ENCODE results near the gene VN1R5. TPM values are rescaled to one million over a fixed set of nuclear protein-coding genes. Genes with fewer than 3 reads are reported as not detected.
"Not testable (repeated sequence)": the region's sequence is repeated elsewhere in the genome, so short reads cannot be mapped to it uniquely, and the experiment has no call there.

Gene VN1R5
- total RNA-seq, 1 donor: not detected

GRCh38 chr1:247246325-247247115, 9.4 kb upstream of the VN1R5 start:
- Histone ChIP-seq H3K4me3 (ENCODE audit: low read length) (no peak overlapping the region), H3K27me3 (ENCODE audit: insufficient read depth, low read length) (no peaks in the 10 kb centered on the region), H3K9me3 (ENCODE audit: low read depth, low read length) (no peaks in the 10 kb centered on the region), H3K4me1 (ENCODE audit: insufficient read depth, low read length) (no peaks in the 10 kb centered on the region)

DNA sequence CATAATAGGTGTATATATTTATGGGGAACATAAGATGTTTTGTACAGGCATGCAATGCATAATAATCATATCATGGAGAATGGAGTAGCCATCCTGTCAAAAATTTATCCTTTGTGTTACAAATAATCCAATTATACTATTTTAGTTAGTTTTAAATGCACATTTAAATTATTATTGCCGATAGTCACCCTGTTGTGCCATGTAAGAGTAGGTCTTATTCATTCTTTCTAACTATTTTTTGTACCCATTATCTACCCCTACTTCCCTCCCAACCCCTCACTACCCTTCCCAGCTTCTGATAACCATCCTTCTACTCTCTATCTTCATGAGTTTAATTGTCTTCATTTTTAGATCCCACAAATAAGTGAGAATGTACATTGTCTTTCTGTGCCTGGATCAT, 8.3 kb upstream of the VN1R5 start:
- H3K4me3 ChIP-seq (ENCODE audit: low read length): no peak overlapping the region
- no peaks in the 10 kb centered on the region for H3K4me1 ChIP-seq (ENCODE audit: insufficient read depth, low read length)
- H3K27me3 ChIP-seq (ENCODE audit: insufficient read depth, low read length): no peaks in the 10 kb centered on the region
- no peaks in the 10 kb centered on the region for H3K9me3 ChIP-seq (ENCODE audit: low read depth, low read length)

DNA sequence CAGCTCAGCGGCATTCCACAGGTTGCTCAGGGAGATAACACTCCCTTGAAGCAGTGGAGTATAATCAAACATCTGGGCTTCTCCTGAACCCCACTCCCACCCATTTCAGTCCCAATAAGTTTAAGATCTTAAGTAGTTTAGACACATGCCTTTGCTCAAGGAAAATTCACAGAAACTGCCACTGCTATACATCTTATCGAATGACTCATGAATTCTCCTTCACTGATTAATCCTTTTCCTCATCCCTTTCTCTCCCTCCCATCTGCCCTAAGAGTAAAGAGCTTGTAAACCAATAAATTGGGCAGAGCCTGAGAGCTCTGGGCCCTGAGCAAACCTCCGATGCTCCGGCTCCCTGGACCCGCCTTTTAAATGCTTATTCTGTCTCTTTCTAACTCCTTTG, 10.2 kb downstream of the VN1R5 start:
- no peaks in the 10 kb centered on the region for H3K4me1 ChIP-seq (ENCODE audit: insufficient read depth, low read length)
- H3K9me3 ChIP-seq (ENCODE audit: low read depth, low read length): no peaks in the 10 kb centered on the region
- no peak overlapping the region for H3K4me3 ChIP-seq (ENCODE audit: low read length)
- no peaks in the 10 kb centered on the region for H3K27me3 ChIP-seq (ENCODE audit: insufficient read depth, low read length)

GRCh38 chr1:247268390-247269045, 12.6 kb downstream of the VN1R5 start:
- no peaks in the 10 kb centered on the region for H3K4me1 ChIP-seq (ENCODE audit: insufficient read depth, low read length)
- H3K27me3 ChIP-seq (ENCODE audit: insufficient read depth, low read length): no peaks in the 10 kb centered on the region
- no peaks in the 10 kb centered on the region for H3K9me3 ChIP-seq (ENCODE audit: low read depth, low read length)
- no peak overlapping the region for H3K4me3 ChIP-seq (ENCODE audit: low read length)

DNA sequence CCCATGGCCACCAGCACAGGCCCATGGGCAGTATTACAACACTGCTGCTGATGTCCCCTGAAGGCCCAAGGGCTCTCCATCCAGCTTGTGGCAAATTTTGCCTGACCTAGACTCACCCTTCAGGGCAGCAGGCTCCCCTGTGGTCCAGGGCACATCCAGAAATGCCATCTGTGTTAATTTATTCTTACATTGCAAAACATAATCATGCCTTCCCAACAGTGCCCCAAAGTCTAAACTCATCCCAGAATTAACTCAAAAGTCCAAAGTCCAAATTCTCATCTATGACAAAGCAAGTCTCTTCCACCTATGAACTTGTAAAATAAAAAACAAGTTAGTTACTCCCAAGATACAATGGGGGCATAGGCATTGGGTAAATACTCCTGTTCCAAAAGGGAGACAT, 13.3 kb downstream of the VN1R5 start:
- Histone ChIP-seq H3K27me3 (ENCODE audit: insufficient read depth, low read length) (no peaks in the 10 kb centered on the region), H3K4me3 (ENCODE audit: low read length) (no peak overlapping the region), H3K9me3 (ENCODE audit: low read depth, low read length) (no peaks in the 10 kb centered on the region), H3K4me1 (ENCODE audit: insufficient read depth, low read length) (no peaks in the 10 kb centered on the region)

- Histone ChIP-seq H3K4me1 (ENCODE audit: insufficient read depth, low read length) (no peaks in the 10 kb centered on the region), H3K27me3 (ENCODE audit: insufficient read depth, low read length) (no peaks in the 10 kb centered on the region), H3K4me3 (ENCODE audit: low read length) (no peak overlapping the region), H3K9me3 (ENCODE audit: low read depth, low read length) (no peaks in the 10 kb centered on the region)
Observed at GRCh38 chr1:247270003-247270402, 14.1 kb downstream of the VN1R5 start.

DNA sequence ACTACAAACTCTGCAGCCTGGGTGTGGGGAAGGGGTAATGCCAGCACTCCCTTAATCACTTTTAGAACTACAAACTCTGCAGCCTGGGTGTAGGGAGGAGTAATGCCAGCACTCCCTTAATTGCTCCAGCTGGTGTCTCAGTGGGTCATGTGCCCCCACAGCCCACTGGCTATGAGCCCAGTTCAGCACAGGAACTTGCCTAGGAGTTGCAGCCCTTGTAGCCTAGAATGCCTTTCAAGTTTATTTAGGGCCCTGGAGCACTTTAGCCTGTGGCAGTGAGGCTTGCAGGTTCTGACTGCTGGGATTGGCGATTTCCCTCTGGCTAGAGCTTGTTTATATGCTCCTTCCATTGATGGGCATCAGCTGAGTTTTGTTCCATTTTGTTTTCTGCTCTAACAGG, 17.1 kb downstream of the VN1R5 start:
- H3K9me3 ChIP-seq (ENCODE audit: low read depth, low read length): no peaks in the 10 kb centered on the region
- no peaks in the 10 kb centered on the region for H3K4me1 ChIP-seq (ENCODE audit: insufficient read depth, low read length)
- H3K27me3 ChIP-seq (ENCODE audit: insufficient read depth, low read length): no peaks in the 10 kb centered on the region
- no peak overlapping the region for H3K4me3 ChIP-seq (ENCODE audit: low read length)

GRCh38 chr1:247274605-247275256, 18.9 kb downstream of the VN1R5 start:
- no peaks in the 10 kb centered on the region for H3K27me3 ChIP-seq (ENCODE audit: insufficient read depth, low read length)
- H3K4me1 ChIP-seq (ENCODE audit: insufficient read depth, low read length): no peaks in the 10 kb centered on the region
- H3K9me3 ChIP-seq (ENCODE audit: low read depth, low read length): no peaks in the 10 kb centered on the region
- H3K4me3 ChIP-seq (ENCODE audit: low read length): no peak overlapping the region

DNA sequence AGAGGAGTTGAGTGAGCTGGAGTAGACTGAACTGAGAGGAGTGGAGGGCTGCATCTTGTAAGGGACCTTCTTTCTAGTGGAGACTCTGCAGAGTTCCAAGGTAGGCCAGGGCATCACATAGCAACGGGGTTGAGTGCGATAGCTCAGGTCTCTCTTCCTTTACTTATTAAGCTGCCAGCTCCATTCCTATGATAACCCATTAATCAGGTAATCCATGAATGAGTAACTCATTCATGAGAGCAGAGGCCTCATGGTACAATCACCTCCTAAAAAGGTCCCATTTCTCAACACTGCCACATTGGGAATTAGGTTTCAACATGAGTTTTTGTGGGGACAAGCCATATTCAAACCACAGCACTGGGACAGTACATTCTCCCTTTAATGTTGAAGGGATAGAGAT, 21.3 kb downstream of the VN1R5 start:
- no peaks in the 10 kb centered on the region for H3K27me3 ChIP-seq (ENCODE audit: insufficient read depth, low read length)
- H3K9me3 ChIP-seq (ENCODE audit: low read depth, low read length): no peaks in the 10 kb centered on the region
- no peaks in the 10 kb centered on the region for H3K4me1 ChIP-seq (ENCODE audit: insufficient read depth, low read length)
- no peak overlapping the region for H3K4me3 ChIP-seq (ENCODE audit: low read length)

- no peaks in the 10 kb centered on the region for H3K4me1 ChIP-seq (ENCODE audit: insufficient read depth, low read length)
- H3K4me3 ChIP-seq (ENCODE audit: low read length): no peak overlapping the region
- H3K27me3 ChIP-seq (ENCODE audit: insufficient read depth, low read length): no peaks in the 10 kb centered on the region
- no peaks in the 10 kb centered on the region for H3K9me3 ChIP-seq (ENCODE audit: low read depth, low read length)
Observed at GRCh38 chr1:247281001-247281574, 25.2 kb downstream of the VN1R5 start.

DNA sequence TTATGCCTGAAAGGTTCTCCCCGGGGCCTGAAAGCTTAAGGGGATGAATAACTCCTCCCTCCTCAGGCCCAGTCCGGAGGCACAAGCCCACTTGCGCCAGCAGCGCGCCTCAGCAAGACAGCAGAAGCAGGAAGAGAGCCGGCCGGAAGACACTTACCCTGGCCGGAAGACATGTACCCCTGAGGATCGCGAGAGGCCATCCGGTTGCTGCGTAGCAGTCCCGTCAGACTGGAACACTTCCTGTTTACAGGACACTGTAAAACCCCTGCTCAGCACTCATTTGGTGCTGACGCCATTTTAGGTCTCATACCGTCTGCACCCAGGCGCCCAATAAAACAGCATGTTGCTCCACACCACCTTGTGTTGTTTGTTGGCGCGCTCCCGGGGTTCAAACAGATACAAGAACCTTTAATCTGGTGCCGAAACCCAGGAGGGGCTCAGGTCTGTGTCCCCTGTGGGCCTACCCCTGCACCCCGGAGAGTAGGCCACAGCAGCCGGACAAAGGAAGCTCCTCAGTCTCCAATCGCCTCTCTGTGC, 30.3 kb downstream of the VN1R5 start:
- Histone ChIP-seq H3K4me3 (ENCODE audit: low read length) (no peak overlapping the region), H3K27me3 (ENCODE audit: insufficient read depth, low read length) (no peaks in the 10 kb centered on the region), H3K4me1 (ENCODE audit: insufficient read depth, low read length) (no peaks in the 10 kb centered on the region), H3K9me3 (ENCODE audit: low read depth, low read length) (no peaks in the 10 kb centered on the region)

- Histone ChIP-seq H3K9me3 (ENCODE audit: low read depth, low read length) (no peaks in the 10 kb centered on the region), H3K4me1 (ENCODE audit: insufficient read depth, low read length) (no peaks in the 10 kb centered on the region), H3K4me3 (ENCODE audit: low read length) (no peak overlapping the region), H3K27me3 (ENCODE audit: insufficient read depth, low read length) (no peaks in the 10 kb centered on the region)
Observed at GRCh38 chr1:247287460-247287859, 31.6 kb downstream of the VN1R5 start.

DNA sequence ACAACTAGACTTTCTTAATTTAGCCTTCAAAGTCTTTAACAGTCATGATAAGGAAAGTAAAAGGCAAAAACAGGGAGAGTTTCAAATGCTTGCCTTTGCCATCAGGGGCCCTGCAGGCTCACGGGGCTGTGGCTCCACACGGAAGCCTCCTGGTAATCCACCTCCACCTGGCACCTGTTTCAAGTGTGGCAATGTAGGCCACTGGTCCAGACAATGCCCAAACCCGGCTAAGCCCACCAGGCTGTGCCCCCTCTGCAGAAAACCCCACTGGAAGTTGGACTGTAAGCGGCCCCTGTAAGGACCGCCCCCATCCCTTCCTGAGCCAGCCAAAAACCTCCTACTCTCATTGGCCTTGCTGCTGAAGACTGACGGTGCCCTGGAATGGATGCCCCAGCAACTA, 32.5 kb downstream of the VN1R5 start:
- H3K9me3 ChIP-seq (ENCODE audit: low read depth, low read length): no peaks in the 10 kb centered on the region
- no peaks in the 10 kb centered on the region for H3K27me3 ChIP-seq (ENCODE audit: insufficient read depth, low read length)
- no peak overlapping the region for H3K4me3 ChIP-seq (ENCODE audit: low read length)
- no peaks in the 10 kb centered on the region for H3K4me1 ChIP-seq (ENCODE audit: insufficient read depth, low read length)

DNA sequence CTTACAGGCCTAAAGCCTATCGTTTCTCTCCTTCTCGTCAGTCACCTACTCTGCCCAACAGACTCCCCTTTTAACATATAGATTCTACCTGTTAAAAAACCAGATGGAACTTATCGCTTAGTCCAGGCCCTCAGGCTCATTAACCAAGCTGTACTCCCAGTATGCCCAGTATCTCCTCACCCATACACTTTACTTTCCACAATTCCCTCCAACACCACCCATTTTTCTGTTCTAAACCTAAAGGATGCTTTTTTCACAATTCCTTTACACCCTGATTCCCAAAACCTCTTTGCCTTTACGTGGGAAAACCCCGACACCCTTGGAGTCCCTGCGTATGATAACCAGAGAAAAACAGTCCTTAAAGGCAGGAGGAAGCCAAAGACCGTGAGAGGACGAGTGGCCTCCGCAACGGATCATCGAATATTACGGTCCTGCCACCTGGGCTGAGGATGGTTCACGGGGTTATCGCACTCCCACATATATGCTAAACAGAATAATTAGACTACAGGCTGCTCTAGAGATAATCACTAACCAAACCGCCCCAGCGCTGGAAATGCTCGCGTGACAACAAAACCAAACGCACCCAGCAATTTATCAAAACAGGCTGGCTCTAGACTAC, 33.5 kb downstream of the VN1R5 start:
- H3K4me3 ChIP-seq (ENCODE audit: low read length); H3K4me1 ChIP-seq (ENCODE audit: insufficient read depth, low read length); H3K9me3 ChIP-seq (ENCODE audit: low read depth, low read length); H3K27me3 ChIP-seq (ENCODE audit: insufficient read depth, low read length): not testable (repeated sequence)

DNA sequence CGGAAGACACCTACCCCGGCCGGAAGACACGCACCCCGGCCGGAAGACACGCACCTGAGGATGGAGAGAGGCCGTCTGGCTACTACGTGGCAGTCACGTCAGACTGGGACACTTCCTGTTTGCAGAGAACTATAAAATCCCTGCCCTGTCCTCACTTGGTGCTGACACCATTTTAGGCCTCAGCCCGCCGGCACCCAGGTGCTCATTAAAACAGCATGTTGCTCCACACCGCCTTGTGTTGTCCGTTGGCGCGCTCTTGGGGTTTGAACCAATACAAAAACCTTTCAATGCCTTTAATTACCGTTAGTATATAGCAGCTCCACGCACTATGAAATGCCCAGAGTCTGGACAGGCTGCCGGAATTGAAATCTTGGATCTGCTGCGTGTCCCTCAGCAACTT, 34.7 kb downstream of the VN1R5 start:
- no peaks in the 10 kb centered on the region for H3K27me3 ChIP-seq (ENCODE audit: insufficient read depth, low read length)
- H3K4me3 ChIP-seq (ENCODE audit: low read length): no peak overlapping the region
- H3K4me1 ChIP-seq (ENCODE audit: insufficient read depth, low read length): no peaks in the 10 kb centered on the region
- H3K9me3 ChIP-seq (ENCODE audit: low read depth, low read length): no peaks in the 10 kb centered on the region
